A673 (cell line): Measurements from ENCODE around the gene CLCNKB. TPM values are rescaled to one million over a fixed set of nuclear protein-coding genes. Genes with fewer than 3 reads are reported as not detected.

Source experiments
- BruUV-seq: library from RNA; stranded (reverse); fragments of 400-500 nt; replicated peaks from 2 replicates; lab custom pipeline; 2021; lab: Mats Ljungman, UMichigan
- CTCF ChIA-PET: fragments of 300-600 bp; sonication (Branson Sonifier 250); formaldehyde crosslinking; loops from one replicate; lab custom pipeline; 2022; ENCODE audit warnings: antibody characterized with exemption; lab: Charles Lee
- POLR2A ChIA-PET: fragments of 300-600 bp; sonication (Branson Sonifier 250); formaldehyde crosslinking; loops from one replicate; lab custom pipeline; 2022; ENCODE audit warnings: antibody characterized with exemption; ENCODE audit not compliant: low non-redundant PET; lab: Charles Lee
- DNase-seq: peaks from one replicate; pipeline ENCODE4 v3.0.0-alpha.2; 2015; ENCODE audit warnings: low spot score
- H3K27ac ChIP-seq: fragments of 200-600 bp; sonication (generic); 2 replicates; pipeline ENCODE4 v1.5.1; 2016; ENCODE audit warnings: mixed run types, low read depth, mild to moderate bottlenecking, mixed read lengths, antibody characterized with exemption, low read length; ENCODE audit not compliant: poor library complexity, severe bottlenecking
- H3K27me3 ChIP-seq: fragments of 200-600 bp; sonication (generic); replicated peaks from 2 replicates; pipeline ENCODE4 v1.6.1; 2017; ENCODE audit warnings: mixed run types, low read depth, mild to moderate bottlenecking, mixed read lengths, antibody characterized with exemption, low read length; ENCODE audit not compliant: insufficient read depth, poor library complexity
- H3K36me3 ChIP-seq: fragments of 200-600 bp; sonication (generic); 2 replicates; pipeline ENCODE4 v1.6.1; 2016; ENCODE audit warnings: mixed run types, mild to moderate bottlenecking, mixed read lengths, antibody characterized with exemption, low read length; ENCODE audit not compliant: insufficient read depth, poor library complexity, severe bottlenecking
- H3K4me1 ChIP-seq: fragments of 200-600 bp; sonication (generic); 2 replicates; pipeline ENCODE4 v1.6.1; 2017; ENCODE audit warnings: mixed run types, mild to moderate bottlenecking, mixed read lengths, antibody characterized with exemption, low read length; ENCODE audit not compliant: insufficient read depth, poor library complexity, severe bottlenecking
- H3K4me3 ChIP-seq: fragments of 200-600 bp; sonication (generic); 2 replicates; pipeline ENCODE4 v1.5.1; 2016; ENCODE audit warnings: low read depth, mixed run types, mild to moderate bottlenecking, mixed read lengths, low read length; ENCODE audit not compliant: poor library complexity, severe bottlenecking
- H3K9me3 ChIP-seq: fragments of 200-600 bp; sonication (generic); 2 replicates; pipeline ENCODE4 v1.6.1; 2016; ENCODE audit warnings: mixed run types, low read depth, mild to moderate bottlenecking, mixed read lengths, antibody characterized with exemption, low read length; ENCODE audit not compliant: poor library complexity, severe bottlenecking
- EZH2 ChIP-seq: fragments of 200-600 bp; sonication (generic); IDR thresholded peaks from 2 replicates; pipeline ENCODE4 v1.6.1; 2017; ENCODE audit warnings: borderline replicate concordance, low read depth, mild to moderate bottlenecking, mixed read lengths, antibody characterized with exemption, low read length; ENCODE audit not compliant: poor library complexity, severe bottlenecking
- intact Hi-C: fragments of 100-400 bp; cut with micrococcal nuclease; formaldehyde crosslinking; loops from one replicate; pipeline ENCODE4 v1.10.0; 2022; ENCODE audit not compliant: unreplicated experiment
- total RNA-seq: library from RNA; stranded (reverse); gene quantifications from 2 replicates; pipeline ENCODE4 v1.2.3, GENCODE V29; 2021
- TF ChIP-seq, protein P1 (sequence below): fragments of 300-800, 200-600 bp; sonication (generic); conservative IDR thresholded peaks from 2 replicates; pipeline ENCODE4 v1.5.1; 2017; ENCODE audit warnings: low read depth, mild to moderate bottlenecking, antibody characterized with exemption, low read length, moderate library complexity, mixed read lengths

CLCNKB gene
- total RNA-seq, 1 experiment from 2014 or later = 0.13 TPM

- CTCF ChIA-PET = interaction anchor here (1.0 kb wide), 1 partner anchor 196 kb away, joined by 3 read pairs; no protein-coding TSS in a partner anchor
- Histone ChIP-seq H3K4me3 (no peak overlapping the region), H3K36me3 (no peaks in the 10 kb centered on the region), H3K9me3 (no peaks in the 10 kb centered on the region), H3K27ac (no peak overlapping the region), H3K4me1 (peaks cover 10% of the 10 kb centered on the region), H3K27me3 (no peaks in the 10 kb centered on the region)
- POLR2A ChIA-PET = no interaction called here
- no TSS peak for BruUV-seq
- no peak for DNase-seq
- intact Hi-C loops = no loop called here
- no peak for TF ChIP-seq EZH2
- TF ChIP-seq, protein P1, sequence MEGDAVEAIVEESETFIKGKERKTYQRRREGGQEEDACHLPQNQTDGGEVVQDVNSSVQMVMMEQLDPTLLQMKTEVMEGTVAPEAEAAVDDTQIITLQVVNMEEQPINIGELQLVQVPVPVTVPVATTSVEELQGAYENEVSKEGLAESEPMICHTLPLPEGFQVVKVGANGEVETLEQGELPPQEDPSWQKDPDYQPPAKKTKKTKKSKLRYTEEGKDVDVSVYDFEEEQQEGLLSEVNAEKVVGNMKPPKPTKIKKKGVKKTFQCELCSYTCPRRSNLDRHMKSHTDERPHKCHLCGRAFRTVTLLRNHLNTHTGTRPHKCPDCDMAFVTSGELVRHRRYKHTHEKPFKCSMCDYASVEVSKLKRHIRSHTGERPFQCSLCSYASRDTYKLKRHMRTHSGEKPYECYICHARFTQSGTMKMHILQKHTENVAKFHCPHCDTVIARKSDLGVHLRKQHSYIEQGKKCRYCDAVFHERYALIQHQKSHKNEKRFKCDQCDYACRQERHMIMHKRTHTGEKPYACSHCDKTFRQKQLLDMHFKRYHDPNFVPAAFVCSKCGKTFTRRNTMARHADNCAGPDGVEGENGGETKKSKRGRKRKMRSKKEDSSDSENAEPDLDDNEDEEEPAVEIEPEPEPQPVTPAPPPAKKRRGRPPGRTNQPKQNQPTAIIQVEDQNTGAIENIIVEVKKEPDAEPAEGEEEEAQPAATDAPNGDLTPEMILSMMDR = no peak
Measured at GRCh38 chr1:16010837-16011236, 32.7 kb upstream of the CLCNKB start.

- CTCF ChIA-PET = no interaction called here
- POLR2A ChIA-PET = interaction anchor here (0.6 kb wide), 1 partner anchor 178 kb away, joined by 5 read pairs; no protein-coding TSS in a partner anchor
- BruUV-seq = no TSS peak
- H3K27ac ChIP-seq = no peak overlapping the region
- no peaks in the 10 kb centered on the region for H3K27me3 ChIP-seq
- no peak for TF ChIP-seq EZH2
- TF ChIP-seq, protein P1 = no peak
- no peak for DNase-seq
- H3K4me3 ChIP-seq = no peak overlapping the region
- H3K9me3 ChIP-seq = no peaks in the 10 kb centered on the region
- intact Hi-C loops = no loop called here
- peaks cover 10% of the 10 kb centered on the region for H3K4me1 ChIP-seq
- H3K36me3 ChIP-seq = no peaks in the 10 kb centered on the region
Measured at GRCh38 chr1:16011936-16012589, 31.5 kb upstream of the CLCNKB start.

- CTCF ChIA-PET = no interaction called here
- TF ChIP-seq, protein P1 = no peak
- TF ChIP-seq EZH2 = no peak
- POLR2A ChIA-PET = no interaction called here
- Histone ChIP-seq H3K4me3 (peak overlapping the region; percentile 41), H3K27me3 (no peaks in the 10 kb centered on the region), H3K36me3 (no peaks in the 10 kb centered on the region), H3K4me1 (peaks cover 10% of the 10 kb centered on the region), H3K27ac (peak overlapping the region; percentile 70), H3K9me3 (no peaks in the 10 kb centered on the region)
- peak; percentile 58 for DNase-seq
- intact Hi-C loops = no loop called here
- BruUV-seq = no TSS peak
Measured at GRCh38 chr1:16012590-16013219, 30.9 kb upstream of the CLCNKB start.
